Measurements from ENCODE around the gene TVP23C.

TVP23C gene

DNA sequence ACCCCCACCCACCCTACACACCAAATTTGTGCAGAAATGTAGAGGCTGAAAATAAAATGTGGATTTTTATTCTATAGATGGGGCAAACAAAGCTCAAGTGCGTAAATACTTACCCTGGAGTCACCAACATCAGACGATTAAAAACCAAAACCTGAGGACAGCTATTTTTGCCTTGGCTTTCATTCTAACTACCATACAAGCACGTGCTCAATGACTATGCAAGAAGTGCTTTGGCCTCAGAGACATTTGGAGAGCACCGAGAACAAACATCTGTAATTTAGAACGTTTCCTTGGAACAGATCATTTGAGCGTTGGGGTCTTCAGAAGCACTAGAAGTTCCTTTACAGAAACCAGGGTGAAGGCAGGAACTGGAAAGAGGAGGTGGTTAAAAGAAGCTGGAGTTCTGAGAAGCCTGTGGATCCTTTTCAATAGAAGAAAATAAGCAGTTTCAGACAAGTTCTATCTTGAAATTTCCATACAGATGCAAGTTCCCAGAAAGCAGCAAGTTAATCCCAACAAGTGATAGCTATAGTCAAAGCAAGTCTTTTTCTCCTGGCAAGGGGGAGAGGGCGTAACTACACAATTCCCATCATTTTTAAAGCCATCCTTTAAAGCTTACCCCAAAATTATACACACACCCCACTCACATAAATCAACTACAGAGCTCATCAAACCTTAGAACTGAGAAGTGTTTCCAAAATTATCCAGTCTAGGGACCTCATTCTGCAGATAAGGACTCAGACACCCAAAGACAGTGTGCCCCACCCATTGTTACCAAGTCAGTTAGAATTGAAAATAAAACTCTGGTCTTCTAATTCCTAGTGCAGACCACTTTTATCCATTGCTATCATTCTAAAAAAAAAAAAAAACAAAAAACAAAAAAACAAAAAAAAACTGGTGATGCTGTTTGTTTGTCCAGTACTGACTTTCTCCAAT, 66.3 kb downstream of the TVP23C start:
- DNase-seq (ENCODE audit: low read depth), result no peak

DNA sequence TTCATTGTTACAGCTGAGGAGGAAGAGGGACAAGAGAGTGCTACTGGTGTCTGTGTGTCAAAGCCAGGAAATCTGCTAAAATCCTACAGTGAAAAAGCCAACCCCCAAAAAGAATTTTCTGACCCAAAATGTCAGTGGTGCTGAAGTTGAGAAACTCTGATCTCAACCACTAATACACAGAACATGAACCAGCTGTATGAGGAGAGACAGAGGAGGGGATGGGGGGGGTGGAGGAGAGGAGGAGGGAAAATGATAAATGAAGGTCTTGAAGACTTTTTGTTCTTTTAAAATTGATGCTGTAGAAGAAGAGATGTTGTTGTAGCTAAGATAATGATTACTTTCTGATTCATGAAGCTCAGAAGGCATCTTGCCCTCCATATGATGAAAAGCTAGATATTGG, 68.5 kb downstream of the TVP23C start:
- DNase-seq (ENCODE audit: low read depth), result no peak

DNA sequence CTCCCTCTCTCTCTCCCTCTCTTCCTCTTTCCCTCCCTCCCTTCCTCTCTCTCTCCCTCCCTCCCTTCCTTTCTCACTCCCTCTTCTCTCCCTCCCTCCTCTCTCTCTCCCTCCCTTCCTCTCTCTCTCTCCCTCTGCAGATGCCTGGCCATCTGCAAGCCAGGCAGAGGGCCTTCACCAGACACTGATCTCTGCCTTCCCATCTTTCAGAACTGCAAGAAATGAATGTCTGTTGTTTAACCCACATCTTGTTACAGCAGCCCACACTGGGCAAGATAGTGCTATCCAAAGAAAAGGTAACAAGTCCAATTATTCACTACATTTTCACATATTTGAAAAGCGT, 69.6 kb downstream of the TVP23C start:
- no peak for DNase-seq (ENCODE audit: low read depth)

DNA sequence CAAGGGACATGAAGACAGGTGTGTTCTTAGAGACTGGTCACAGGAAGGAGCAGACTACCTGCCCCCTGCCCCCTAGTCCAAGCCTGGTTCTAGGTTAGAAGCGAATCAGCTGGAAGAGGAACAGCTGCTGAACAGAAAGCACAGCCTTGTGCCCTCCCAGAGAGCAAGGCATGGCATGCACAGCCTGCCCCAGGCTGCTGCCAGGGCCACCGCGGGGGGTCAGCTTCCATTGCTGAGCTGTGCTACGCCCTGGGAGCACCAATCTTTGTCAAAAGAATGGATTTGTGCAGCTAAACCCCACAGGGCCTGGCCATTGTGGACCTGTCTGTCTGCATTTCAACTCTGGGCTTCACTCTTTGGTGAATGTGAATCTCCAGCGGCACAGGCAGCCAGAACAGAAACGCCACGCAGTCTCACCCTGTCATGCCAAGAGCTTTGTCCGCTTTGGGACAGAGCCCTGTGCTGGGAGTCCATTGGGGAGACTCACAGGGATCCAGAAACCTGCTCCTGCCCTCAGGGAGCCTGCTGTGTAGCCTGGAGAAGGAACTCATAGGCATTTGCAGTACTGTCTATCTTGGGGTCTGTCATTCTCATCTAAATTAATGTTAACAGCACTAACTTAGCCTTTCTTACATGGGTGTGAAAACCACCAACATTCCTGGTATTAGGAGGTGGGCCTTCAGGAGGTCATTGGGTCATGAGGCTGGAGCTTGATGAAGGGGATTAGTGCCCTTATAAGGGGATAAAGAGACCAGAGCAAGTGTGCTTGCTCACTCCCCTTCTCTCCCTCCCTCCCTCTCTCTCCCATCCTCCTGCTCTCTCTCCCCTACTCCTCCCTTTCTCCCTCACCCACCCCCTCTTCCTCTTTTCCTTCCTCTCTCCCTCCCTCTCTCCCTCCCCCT, 70.2 kb downstream of the TVP23C start:
- no peak for DNase-seq (ENCODE audit: low read depth)

DNA sequence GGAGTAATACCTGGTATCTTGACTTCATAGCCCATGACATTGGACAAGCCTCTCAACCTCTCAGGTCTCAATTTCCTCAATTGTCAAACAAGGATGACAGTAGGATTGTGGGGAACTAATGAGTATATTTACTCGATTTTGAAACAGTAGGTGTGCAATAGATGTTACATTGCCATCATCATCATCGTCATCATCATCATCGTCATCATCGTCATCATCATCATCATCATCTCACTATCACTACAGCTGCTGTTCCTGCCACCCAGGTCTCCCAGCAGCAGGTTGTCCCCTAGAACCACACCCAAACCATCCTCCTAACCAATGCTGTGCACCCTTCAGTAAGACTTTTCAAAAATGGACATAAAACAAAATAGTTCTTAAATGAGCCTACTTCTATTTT, 71.1 kb downstream of the TVP23C start:
- DNase-seq (ENCODE audit: low read depth), result no peak

DNA sequence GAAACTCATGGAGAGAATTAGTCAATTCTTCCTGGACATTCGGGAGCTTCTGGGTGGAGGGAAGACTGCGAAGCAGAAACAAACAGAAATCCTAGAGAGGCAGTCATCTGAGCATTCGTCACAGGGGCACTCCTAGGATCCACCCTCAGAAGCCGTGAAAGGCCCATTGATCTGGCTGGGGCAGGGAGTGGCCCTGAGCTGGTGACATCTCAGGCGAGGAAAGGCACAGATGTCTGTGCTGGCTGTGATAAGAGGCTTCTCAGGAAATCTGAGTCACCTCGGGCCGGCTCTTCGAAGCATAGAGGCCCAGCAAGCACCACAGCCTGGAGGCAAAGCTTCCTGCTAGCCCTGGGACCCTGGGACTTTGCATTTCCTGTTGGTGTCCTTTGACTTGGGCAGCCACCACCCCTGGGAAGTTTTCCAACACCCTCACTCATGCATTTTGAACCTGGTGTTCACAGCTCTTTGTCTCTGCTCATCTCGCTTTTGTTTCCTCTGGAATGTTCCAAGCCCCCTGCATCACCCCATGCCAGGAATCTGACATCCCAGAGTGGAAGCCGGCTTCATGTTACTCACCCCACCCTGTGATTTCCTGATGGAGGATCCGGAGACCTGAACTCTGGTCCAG, 72.5 kb downstream of the TVP23C start:
- DNase-seq (ENCODE audit: low read depth), result no peak

DNA sequence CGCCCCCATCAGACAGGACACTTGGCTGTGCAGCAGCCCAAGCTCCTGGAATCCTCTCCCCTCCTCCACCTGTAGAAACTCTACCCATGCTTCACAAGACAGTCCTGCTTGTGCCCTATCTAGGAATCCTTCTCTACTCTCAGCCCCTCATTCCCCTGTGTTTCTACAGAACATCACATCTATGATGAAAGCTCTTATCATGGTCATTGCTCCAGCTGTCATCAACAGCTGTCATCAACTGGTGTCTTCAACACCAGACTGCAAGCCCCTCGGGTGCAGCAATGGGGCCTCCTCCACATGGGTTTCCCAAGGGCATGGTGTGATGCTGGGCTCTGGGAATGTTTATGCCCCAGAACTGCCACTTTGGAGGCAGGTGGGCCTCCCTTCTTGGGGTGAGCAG, 74.7 kb downstream of the TVP23C start:
- no peak for DNase-seq (ENCODE audit: low read depth)

DNA sequence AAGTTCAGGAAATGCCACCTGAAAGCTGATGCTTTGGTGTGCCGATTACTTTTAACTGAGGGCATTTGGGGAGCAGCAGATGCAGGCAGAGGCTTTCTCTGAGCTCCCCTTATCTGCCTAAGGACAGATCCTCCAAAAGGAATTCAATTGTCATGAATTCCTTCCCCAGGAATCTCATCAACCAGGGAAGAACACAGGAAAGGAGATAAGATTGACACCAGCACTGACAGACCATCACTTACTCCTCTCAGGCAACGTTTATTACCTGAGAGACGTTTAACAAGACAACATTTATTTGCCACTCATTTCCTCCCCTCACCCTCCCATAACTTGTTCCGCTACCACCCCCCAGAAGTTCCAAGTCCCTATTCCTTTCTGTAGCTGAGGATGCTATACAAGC, 78.2 kb downstream of the TVP23C start:
- no peak for DNase-seq (ENCODE audit: low read depth)

DNA sequence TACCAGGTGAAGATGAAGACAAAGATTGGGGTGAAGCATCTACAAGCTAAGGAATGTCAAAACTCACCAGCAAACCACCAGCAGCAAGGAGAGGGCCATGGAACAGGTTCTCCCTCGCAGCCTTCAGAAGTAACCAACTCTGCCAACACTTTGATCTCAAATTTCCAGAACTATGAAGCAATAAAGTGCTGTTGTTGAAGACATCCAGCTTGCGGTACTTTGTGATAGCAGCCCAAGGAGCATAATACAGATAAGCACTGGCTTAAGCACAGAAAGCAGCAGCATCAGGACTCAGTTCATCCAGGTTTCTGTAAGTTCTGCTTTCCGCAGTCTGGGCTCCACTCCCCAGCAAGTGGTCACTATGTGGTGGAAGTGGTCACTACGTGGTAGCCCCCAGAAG, 79.9 kb downstream of the TVP23C start:
- no peak for DNase-seq (ENCODE audit: low read depth)

DNA sequence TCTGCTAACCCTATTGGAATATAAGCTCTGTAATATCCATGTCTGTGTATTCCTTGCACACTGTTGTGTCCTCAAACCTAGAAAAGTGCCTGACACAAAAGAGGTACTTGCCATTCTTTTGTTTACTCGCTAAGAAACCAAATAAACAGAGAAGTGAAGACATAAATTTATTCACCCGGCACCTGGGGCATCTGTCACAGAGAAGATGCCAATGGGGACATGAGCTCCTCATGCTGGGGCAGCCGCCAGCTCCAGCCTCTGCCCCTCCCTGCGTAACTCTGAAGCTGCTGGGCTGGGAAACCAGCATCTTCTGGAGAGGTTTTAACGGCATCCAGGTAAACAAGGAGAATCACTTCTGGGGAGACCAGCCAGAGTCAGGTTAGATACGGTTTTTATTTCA, 80.8 kb downstream of the TVP23C start:
- no peak for DNase-seq (ENCODE audit: low read depth)

DNA sequence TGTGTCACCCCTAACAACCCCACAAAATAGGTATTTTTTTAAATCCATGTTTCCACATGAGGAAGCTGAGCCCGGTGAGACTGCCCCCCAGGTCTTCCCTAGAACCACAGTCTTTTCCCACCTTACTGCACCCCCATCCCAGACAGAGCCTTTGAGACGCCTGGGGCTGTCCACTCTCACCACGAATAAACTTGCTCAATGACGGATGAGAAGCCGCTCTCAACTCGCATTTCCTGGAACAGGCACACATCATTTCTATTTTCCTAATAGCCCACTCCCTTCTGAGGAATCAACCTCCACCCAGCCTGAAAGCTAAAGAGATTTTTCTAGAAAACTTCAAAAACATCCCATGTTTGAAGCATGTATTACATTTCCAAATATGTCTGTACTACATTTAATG, 81.8 kb downstream of the TVP23C start:
- DNase-seq (ENCODE audit: low read depth), result no peak

DNA sequence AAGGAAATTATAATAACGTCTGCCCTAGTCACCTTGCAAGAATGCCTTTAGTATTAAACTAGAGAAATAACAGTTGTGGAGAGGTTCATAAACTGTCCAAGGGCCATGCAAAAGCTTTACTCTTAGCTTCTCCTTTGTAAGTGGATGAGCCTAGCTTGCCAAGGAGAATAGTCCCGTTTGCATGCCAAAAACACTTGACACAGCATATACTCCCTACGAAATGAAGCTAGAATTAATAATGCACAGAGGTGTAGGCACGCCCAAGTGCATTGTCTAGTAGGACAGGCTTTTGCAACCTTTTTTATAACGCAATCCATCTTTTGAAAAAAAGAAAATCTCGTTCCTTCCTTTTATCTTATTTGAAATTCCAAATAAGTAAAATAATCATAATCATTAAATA, 83.1 kb downstream of the TVP23C start:
- no peak for DNase-seq (ENCODE audit: low read depth)

DNA sequence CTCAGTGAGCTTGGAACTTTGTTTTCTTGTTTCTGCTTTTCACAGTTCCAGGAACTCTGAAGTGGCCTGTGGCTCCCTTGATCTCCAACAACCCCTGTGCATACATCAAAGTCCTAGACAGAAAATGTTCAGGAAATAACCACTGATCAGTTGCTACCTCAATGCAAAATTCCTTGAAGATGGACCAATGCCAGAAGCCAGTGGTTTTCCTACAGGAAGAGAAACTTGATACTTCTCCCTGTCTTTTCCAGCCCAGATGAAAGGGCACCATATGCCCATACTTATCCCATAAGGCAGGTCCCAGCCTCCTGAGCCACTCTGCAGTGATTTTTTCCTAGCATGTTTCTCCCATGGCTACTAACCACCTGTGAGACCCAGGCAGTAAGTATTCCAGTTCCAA, 83.6 kb downstream of the TVP23C start:
- no peak for DNase-seq (ENCODE audit: low read depth)

DNA sequence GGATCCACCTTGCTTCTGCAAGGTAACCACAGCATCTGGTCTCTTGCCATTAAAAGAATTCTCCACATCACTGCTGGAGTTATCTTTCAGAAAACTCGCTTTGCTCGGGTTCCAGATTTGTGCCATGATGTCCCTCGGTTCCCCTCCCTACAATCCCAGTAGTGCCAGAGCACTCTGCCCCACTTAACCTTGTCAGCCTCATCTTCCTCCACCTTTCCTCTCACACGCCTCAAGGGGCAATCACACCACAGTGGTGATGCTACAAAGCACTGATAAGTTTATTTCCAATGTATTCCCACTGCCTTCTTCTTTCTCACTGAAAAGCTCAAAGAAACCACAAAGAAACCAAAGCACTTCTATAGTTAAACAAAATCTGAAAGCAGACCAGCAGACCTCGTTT, 84.4 kb downstream of the TVP23C start:
- DNase-seq (ENCODE audit: low read depth), result no peak

DNA sequence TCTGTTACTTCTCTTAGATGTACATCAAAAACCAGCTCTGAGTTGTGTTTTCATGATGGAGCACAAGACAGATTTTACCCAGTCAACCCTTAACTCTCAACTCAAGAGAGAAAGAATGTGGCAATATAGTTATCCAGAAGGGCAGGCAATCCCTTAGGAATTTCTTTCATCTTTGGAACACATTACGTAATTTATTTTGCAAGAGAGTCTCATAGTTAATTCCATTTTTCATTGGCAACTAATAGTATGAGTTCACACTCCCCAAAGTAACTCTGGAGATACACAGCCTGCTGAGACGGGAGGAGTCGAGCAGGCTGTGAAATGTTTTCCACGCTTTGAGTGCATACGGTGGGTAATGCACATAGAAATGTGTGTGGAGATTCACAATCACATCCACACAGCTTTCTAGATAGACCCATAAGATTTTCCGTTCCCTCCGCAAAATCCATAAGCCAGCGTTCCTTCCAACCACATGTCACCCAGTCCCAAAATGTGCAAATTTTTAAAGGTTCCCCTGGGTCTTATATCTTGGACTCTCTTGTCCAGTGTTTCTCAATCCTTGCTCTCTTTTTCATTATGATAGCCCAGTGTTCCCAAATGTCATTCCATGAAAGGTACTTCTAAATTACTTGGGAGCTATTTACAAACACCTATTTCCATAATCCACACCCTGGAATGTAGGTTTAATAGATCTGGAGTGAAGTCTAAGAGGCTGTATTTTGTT, 87.5 kb downstream of the TVP23C start:
- no peak for DNase-seq (ENCODE audit: low read depth)

DNA sequence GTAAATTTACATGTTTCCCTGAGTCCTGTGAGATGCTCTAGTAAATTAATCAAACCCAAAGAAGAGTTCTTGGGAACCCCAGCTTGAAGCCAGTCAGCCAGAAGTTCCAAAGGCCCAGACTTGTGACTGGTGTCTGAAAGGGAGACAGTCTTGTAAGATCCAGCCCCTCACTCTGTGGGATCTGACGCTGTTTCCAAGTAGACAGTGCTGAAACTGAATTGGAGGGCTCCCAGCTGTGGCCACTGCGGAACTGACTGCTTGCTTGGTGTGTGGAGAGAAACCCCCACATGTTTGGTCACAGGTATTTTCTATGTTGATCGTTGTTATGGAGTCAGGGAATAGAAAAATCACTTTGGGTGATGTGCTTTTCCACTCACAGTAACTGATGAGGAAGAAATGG, 90.4 kb downstream of the TVP23C start:
- no peak for DNase-seq (ENCODE audit: low read depth)

DNA sequence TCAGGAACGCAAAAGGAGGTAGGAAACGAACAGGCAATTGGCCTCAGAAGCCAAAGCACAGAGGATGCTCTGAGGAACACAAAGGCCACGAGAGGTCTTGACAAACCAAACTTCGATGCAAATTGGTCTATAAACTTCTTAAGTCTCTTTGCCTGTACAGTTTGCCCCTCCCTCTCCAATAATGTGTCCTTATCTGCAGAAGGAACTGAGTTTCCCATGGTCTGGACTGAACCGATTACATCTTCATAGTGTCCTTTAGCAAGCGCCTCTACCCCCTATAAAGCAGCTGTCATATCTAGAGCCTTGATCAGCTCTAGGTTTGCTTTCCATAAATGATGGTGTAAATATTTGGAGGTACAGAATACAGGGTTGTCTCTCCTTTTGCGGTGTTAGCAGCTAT, 92.7 kb downstream of the TVP23C start:
- DNase-seq (ENCODE audit: low read depth), result no peak

DNA sequence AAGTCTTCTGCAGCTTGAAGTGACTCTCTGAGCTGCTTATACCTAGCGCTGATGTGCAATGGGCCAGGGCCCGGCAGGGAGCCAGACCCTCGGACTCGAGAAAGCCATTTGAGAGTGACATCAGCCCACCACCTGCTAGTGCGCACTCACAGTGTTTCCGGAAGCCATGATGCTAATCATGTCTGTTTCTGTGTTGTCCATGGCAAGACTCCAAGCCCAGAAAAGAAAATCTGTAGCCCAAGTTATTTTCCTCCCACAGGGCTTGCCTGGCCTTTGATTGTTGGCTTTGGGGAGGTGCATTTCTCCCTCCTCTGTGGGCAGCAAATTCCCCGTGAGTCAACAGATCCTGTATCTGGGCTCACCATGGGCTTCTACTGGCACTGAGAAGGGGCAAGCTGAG, 94.0 kb downstream of the TVP23C start:
- DNase-seq (ENCODE audit: low read depth), result no peak

DNA sequence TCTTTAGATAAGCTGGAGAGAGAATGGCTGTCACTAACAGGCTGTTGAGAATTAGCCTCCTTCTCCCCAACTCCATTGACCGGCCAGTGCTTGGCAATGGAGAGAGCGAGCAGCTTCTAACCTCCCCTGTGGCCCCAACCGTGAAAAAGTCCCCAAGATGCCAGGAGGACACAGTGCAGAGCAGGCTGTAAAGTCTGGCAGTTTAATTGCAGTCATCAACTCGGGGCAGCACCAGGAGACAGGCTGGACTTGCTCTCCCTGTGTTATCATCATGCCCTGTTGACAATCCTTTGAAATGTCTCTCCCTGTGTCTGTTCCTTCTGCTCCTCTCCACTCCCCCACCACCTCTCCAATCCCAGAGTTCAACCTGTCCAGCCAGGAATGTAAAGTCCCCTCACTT, 95.2 kb downstream of the TVP23C start:
- DNase-seq (ENCODE audit: low read depth), result no peak

DNA sequence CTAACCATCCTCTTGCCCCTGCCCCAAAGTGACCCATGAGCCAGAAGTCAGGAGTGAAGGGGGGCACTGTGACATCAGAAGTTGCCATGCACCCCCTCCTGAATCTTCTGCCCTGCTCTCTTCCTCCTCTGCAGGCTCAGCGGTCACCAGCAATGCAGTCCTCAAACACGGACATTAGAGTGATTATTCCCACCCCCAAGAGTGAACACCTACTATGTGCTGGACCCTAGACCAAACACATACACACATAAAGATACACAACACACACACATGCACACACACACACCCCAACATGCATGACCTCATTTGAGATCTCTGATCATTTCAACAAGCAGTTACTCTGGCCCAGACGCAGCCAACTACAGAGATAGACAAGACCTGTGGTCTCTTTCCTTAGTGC, 95.7 kb downstream of the TVP23C start, which contains the start of gene CDRT4:
CDRT4 (minus strand) TSS at position 30 of the 400 bp plus-strand sequence. CDS start 27,383 bp downstream, outside the sequence.
- DNase-seq (ENCODE audit: low read depth), result no peak

DNA sequence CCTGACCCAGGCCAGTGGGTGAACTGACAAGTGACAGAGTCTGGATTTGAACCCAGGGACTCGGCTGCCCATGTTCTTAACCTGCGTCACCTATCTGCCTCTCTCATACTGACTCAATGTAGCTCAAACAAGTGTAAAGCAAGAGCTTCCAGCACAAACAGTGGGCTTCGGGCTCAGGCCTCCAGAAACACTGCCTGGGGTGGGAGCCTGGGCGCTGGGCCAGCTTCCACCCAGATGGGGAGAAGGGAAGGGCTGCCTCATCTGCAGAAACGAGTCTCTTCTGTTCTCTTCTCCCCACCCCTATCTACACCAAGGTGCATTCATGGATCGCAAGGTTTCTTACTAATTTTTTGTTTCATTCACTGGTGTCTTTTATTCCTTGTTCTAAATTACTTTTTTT, 97.2 kb downstream of the TVP23C start:
- DNase-seq (ENCODE audit: low read depth), result no peak
